ENCODE measurements around the gene ATOH8.

DNA sequence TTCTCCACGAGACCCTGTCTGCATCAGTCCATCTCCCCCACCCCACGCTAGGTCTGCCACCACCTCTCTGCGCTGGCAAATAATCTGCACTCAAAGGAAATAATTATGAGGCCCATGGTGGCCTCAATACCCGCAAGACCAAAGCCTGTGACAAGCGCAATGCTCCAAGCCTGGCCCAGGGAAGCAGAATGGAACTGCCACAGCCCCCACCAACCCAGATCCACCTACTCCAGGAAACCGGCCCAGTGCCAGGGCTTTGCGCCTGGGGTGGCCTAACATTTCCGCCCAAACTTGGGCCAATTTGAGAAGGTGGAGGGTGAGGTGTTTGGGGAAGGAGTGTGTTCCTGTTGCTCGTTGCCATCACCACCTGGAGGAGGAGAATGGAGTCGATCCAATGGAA is 26.0 kb upstream of the ATOH8 start:
- TF ChIP-seq, protein P1, sequence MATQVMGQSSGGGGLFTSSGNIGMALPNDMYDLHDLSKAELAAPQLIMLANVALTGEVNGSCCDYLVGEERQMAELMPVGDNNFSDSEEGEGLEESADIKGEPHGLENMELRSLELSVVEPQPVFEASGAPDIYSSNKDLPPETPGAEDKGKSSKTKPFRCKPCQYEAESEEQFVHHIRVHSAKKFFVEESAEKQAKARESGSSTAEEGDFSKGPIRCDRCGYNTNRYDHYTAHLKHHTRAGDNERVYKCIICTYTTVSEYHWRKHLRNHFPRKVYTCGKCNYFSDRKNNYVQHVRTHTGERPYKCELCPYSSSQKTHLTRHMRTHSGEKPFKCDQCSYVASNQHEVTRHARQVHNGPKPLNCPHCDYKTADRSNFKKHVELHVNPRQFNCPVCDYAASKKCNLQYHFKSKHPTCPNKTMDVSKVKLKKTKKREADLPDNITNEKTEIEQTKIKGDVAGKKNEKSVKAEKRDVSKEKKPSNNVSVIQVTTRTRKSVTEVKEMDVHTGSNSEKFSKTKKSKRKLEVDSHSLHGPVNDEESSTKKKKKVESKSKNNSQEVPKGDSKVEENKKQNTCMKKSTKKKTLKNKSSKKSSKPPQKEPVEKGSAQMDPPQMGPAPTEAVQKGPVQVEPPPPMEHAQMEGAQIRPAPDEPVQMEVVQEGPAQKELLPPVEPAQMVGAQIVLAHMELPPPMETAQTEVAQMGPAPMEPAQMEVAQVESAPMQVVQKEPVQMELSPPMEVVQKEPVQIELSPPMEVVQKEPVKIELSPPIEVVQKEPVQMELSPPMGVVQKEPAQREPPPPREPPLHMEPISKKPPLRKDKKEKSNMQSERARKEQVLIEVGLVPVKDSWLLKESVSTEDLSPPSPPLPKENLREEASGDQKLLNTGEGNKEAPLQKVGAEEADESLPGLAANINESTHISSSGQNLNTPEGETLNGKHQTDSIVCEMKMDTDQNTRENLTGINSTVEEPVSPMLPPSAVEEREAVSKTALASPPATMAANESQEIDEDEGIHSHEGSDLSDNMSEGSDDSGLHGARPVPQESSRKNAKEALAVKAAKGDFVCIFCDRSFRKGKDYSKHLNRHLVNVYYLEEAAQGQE (IDR thresholded peaks at IDR 0.05) = no peak
- TF ChIP-seq, protein P2, sequence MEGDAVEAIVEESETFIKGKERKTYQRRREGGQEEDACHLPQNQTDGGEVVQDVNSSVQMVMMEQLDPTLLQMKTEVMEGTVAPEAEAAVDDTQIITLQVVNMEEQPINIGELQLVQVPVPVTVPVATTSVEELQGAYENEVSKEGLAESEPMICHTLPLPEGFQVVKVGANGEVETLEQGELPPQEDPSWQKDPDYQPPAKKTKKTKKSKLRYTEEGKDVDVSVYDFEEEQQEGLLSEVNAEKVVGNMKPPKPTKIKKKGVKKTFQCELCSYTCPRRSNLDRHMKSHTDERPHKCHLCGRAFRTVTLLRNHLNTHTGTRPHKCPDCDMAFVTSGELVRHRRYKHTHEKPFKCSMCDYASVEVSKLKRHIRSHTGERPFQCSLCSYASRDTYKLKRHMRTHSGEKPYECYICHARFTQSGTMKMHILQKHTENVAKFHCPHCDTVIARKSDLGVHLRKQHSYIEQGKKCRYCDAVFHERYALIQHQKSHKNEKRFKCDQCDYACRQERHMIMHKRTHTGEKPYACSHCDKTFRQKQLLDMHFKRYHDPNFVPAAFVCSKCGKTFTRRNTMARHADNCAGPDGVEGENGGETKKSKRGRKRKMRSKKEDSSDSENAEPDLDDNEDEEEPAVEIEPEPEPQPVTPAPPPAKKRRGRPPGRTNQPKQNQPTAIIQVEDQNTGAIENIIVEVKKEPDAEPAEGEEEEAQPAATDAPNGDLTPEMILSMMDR (IDR thresholded peaks at IDR 0.05) = no peak
- TF ChIP-seq SMC3 (IDR thresholded peaks at IDR 0.05) (no peak), CHD2 (IDR thresholded peaks at IDR 0.05; ENCODE audit: low read length, partially characterized antibody) (no peak), HOXA7 (CRISPR knock-in tag; IDR thresholded peaks at IDR 0.05) (no peak)

All from A549 (cell line).